ENCODE results near the gene VPS13D.

VPS13D gene, protein sequence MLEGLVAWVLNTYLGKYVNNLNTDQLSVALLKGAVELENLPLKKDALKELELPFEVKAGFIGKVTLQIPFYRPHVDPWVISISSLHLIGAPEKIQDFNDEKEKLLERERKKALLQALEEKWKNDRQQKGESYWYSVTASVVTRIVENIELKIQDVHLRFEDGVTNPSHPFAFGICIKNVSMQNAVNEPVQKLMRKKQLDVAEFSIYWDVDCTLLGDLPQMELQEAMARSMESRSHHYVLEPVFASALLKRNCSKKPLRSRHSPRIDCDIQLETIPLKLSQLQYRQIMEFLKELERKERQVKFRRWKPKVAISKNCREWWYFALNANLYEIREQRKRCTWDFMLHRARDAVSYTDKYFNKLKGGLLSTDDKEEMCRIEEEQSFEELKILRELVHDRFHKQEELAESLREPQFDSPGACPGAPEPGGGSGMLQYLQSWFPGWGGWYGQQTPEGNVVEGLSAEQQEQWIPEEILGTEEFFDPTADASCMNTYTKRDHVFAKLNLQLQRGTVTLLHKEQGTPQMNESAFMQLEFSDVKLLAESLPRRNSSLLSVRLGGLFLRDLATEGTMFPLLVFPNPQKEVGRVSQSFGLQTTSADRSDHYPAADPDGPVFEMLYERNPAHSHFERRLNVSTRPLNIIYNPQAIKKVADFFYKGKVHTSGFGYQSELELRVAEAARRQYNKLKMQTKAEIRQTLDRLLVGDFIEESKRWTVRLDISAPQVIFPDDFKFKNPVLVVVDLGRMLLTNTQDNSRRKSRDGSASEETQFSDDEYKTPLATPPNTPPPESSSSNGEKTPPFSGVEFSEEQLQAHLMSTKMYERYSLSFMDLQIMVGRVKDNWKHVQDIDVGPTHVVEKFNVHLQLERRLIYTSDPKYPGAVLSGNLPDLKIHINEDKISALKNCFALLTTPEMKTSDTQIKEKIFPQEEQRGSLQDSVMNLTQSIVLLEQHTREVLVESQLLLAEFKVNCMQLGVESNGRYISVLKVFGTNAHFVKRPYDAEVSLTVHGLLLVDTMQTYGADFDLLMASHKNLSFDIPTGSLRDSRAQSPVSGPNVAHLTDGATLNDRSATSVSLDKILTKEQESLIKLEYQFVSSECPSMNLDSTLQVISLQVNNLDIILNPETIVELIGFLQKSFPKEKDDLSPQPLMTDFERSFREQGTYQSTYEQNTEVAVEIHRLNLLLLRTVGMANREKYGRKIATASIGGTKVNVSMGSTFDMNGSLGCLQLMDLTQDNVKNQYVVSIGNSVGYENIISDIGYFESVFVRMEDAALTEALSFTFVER (N-terminal part only)

GRCh38 chr1:12229835-12230548 lies at the start of gene VPS13D:
Gene VPS13D (plus strand): TSS chr1:12230030. CDS start chr1:12234267, 4,237 bp downstream.
- peak; percentile 73 for DNase-seq

DNA sequence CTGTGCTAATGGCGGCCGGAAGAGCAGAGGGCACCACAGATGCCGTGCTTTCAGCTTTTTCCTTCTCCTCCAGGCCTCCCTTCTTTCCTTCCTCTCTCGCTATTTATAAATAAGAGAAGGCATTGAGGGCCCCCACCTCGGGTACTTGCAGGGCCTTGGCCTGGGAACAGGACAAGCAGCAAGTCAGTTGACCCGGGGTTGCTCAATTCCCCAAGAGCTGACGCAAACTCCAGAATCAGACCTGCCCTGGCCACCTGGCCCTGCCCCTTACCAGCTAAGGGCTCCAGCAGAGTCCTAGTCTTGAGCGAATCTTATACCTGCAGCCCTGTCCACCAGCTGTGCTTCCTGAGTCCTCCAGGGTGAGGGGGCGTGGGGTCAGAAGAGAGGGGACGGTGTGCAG lies 49.5 kb upstream of the VPS13D start:
- no peak for DNase-seq

DNA sequence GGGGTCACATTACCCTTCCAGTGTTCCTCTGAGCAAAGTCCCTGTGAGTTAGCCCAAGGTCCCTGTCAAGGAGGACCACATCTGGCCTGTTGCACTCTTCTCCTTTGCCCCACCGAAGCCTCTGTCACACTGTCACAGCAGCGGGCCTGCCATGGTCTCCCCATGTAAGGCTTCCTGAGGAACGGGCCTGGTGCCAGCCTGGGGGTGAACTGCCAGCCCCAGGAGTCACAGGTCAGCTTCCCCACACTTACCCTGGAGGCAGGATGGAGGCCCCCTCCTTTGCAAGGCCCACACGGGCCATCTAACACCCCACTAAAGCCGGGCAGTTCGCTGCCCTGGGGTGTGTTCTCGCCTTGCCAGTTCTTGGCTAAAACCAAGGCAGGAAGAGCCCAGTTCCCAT lies 48.9 kb upstream of the VPS13D start:
- DNase-seq = no peak

DNA sequence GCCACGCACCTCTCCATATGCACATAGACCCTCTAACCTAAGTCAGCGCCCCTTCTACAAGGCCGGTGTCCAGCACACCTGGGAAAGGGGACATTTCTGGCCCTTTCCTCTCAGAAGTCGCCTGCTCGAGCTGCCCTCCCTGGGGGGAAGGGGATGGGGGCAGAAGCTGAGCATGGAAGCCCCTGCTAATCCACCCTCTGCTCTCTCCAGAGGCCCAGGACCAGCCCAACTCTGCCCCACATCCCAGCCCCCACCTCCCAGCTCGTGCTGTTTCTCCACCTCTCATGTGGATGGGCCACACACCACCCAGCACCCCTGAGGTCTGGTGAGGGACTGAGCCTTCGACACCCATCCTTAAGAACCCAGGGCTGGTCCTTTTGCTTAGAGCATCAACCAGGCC lies 48.3 kb upstream of the VPS13D start:
- no peak for DNase-seq

GRCh38 chr1:12182410-12182984 lies 47.3 kb upstream of the VPS13D start:
- no peak for DNase-seq

DNA sequence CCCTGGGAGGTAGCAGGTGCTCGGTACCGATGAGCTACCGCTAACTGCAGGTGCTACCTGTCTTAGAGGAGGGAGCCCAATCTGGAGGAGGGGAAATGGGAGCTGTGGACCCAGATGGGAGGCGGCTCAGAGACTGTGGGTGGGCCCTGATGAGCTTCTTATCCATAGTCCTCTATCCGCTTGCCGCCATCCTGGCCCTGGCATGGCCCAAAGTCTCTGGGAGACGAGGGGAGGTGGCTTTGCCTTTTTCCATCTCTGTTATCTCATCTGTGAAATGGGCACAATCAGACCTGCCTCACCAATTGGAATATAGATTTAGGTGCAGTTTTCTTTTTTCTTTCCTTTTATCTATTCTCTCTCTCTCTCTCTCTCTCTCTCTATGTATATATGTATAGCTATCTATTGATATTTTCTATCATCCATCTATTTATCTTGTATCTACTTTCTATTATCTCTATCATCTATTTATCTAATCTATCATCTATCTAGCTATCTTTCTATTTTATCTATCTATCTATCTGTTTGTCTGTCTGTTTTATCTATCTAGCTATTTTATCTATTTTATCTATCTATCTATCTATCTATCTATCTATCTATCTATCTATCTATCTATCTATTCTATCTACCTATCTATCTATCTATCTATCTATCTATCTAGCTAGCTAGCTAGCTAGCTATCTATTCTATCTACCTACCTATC lies 46.6 kb upstream of the VPS13D start:
- DNase-seq = no peak

- no peak for DNase-seq
These were observed 45.7 kb upstream of the VPS13D start for GRCh38 chr1:12184008-12184681.

DNA sequence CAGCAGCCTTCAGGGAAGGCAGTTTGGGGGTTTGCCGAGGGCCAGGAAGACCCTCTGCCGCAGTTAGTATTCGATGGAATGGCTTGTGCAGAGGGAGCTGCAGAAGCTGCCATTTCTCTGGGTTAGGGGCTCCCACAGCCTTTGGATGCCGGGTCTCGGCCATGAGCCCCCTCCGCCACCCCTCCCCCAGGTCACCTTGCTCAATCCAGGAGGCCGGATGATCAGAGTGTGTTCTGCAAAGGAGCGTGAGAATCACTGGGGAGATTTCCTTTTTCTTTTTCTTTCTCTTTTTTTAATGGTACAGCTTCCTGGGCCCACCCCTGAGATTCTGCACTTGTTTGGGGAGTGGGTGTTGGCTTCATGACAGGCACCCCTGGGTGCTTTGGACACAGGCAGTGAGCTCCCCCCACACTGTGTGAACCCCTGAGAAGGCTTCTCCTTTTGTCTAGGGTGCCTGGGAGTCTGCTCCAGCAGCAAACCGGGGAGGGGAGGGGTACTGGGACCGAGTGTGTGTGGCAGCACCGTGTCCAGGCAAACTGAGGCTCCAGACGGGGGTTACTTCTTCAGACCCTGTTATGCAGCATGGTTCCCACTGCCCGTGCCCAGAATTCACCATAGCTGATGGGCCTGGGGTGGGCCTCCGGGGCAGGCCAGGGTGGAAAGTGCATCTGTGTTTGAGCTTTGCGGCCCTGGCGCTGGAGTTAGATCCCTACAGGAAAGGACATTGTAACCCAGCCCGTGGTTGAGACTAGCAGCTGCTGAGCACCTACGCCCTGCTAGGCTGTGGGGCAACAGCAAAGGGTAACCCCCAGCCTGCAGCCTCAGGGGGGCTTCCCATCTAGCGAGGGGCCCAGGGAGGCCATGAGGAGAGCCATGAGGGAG lies 44.6 kb upstream of the VPS13D start:
- DNase-seq = no peak

DNA sequence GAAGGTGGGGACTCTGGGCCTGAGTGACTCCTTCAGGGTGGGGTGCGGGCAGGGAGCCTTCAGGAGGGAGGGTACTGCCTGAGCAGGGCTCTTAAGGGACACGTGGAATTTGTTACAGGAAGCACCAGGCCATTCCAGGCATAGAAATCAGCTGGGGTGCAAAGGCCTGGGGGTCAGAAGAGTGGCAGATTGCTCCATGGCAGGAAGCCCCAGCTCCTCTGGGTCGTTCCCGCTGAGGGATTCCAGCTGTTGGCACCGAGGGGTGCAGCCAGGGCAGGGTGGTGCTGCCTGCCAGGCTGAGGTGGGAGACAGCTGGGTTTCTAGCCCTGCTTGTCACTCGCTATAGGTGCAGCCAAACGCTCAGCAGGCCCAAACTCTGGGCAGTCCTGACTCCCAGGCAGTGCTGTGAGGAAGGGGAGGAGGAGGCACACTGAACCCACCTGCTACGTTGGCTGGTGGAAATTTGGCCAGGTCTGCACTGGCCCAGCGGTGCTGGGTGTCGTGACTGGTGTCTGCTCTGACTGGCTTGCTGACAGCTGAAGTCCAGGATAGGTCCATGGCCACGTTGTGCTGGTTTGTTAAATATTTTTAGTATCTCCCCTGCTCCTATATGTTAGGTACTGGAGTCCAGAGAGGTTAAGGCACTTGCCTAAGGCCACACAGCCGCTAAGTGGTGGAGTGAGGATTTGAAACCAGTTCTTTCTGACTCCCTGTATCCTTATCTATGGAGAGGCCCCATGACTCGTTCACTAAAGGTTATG lies 43.7 kb upstream of the VPS13D start:
- no peak for DNase-seq

GRCh38 chr1:12186679-12186985 lies 43.2 kb upstream of the VPS13D start:
- no peak for DNase-seq

- no peak for DNase-seq
These were observed 41.7 kb upstream of the VPS13D start for GRCh38 chr1:12188115-12188514.

GRCh38 chr1:12188657-12189327 lies 41.0 kb upstream of the VPS13D start:
- no peak for DNase-seq

DNA sequence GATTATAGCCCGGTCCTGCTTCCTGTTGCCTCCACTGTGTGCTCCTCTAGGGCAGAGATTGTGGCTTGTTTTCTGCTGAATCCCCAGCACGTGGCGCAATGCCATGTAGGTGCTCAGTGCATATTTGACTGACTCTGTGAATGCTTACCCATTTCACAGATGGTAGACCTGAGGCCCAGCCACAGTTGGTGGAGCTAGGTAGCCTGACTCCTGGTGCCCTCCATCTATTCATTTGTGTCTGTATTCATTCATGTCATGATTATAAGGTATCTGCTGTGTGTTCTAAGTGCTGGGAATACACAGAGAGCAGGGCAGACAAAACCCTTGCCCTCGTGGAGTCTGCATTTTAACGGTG lies 40.5 kb upstream of the VPS13D start:
- DNase-seq = no peak

DNA sequence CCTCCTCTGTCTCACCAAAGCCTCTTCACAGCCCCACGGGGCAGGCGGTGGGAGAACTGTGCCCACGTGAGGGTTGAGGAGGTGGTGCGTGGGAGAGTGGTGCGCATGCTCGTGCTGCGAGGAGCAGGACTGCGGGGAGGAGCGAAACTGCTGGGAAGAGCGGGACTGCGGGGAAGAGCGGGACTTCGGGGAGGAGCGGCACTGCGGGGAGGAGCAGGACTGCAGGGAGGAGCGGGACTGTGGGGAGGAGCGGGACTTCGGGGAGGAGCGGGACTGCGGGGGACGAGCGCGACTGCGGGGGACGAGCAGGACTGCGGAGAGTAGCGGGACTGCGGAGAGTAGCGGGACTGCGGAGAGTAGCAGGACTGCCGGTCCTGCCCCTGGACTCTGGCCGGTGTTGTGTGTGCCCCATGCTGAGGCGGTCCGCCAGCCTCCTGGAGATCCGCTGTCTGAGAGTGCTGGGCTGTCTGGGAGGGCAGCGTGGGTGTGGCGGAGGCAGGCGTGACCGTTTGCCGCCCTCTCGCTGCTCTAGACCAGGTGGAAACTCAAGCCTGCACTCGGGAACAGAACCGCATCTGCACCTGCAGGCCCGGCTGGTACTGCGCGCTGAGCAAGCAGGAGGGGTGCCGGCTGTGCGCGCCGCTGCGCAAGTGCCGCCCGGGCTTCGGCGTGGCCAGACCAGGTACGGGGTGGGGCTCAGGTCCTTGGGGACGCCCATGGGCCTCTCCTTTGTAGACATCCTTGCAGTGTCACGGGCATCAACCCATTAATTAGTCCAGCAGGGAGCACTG lies 38.4 kb upstream of the VPS13D start:
- peak; percentile 48 for DNase-seq

GRCh38 chr1:12194666-12195216 lies 35.1 kb upstream of the VPS13D start:
- no peak for DNase-seq

DNA sequence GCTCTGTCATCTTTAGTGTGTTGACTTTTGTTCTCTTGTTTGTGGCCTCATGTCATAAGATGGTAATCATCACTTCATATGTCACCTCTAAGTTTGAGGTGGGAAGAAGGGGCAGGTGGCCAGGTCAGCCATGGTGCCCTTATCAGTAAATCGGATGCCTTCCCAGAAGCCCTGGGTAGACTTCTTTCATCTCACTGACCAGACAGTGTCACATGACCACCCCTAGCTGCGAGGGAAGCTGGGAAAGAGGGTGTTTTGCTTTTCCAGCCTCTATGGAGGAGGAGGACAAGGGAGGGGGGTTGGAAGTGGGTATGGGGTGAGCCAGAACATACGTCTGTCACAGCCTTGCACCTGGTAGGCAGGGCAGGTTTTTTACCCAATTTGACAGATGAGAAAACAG lies 34.4 kb upstream of the VPS13D start:
- no peak for DNase-seq

All from NCI-H2227 treated with DMSO at 0.1 percent for 48 hours (cell line).